ENCODE measurements around the gene ACER3. TPM values are rescaled to one million over a fixed set of nuclear protein-coding genes. Genes with fewer than 3 reads are reported as not detected.

ACER3 gene
- total RNA-seq, 6 donors from 2014 or later = 10.5 to 46.7 (median 17.1) TPM

DNA sequence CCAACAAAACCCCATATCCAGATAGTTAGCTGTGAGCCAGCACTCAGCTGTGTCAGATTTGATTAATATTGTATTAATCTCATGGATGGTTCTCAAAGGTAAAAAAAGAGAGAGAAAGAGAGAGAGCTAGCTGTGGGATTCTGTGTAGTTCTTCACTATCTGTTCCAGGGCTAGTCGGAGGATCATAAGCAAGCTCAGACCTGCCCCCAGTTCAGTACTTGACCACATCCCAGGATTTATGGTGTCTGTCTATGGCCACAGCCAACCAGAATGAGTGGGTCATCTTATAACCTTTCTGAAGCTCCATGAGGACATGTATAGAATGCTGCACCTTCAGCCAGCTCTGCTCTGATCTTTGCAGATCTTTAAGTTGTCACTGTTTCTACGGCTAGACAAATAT is 160.0 kb downstream of the ACER3 start:
- ATAC-seq (ENCODE audit: low FRiP score in 2 of 2) = no peak
- Histone ChIP-seq H3K9me3 (no peaks in the 10 kb centered on the region), H3K36me3 (peaks cover 0 to 41% (median 6%) of the 10 kb centered on the region in 4 donors), H3K4me3 (no peak overlapping the region), H3K27ac (no peak overlapping the region), H3K27me3 (no peaks in the 10 kb centered on the region), H3K4me1 (peaks cover 0 to 6% (median 3%) of the 10 kb centered on the region in 4 donors)
- WGBS, 2 donors = 95 to 97% methylated on average over 2 of the region's 2 CpGs
- no peak for TF ChIP-seq EP300 (IDR thresholded peaks at IDR 0.05)
- TF ChIP-seq POLR2AphosphoS5 (IDR thresholded peaks at IDR 0.05) = no peak
- TF ChIP-seq POLR2A (IDR thresholded peaks at IDR 0.05) = no peak
- TF ChIP-seq, protein P1, sequence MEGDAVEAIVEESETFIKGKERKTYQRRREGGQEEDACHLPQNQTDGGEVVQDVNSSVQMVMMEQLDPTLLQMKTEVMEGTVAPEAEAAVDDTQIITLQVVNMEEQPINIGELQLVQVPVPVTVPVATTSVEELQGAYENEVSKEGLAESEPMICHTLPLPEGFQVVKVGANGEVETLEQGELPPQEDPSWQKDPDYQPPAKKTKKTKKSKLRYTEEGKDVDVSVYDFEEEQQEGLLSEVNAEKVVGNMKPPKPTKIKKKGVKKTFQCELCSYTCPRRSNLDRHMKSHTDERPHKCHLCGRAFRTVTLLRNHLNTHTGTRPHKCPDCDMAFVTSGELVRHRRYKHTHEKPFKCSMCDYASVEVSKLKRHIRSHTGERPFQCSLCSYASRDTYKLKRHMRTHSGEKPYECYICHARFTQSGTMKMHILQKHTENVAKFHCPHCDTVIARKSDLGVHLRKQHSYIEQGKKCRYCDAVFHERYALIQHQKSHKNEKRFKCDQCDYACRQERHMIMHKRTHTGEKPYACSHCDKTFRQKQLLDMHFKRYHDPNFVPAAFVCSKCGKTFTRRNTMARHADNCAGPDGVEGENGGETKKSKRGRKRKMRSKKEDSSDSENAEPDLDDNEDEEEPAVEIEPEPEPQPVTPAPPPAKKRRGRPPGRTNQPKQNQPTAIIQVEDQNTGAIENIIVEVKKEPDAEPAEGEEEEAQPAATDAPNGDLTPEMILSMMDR (IDR thresholded peaks at IDR 0.05) = no peak
- DNase-seq = no peak

DNA sequence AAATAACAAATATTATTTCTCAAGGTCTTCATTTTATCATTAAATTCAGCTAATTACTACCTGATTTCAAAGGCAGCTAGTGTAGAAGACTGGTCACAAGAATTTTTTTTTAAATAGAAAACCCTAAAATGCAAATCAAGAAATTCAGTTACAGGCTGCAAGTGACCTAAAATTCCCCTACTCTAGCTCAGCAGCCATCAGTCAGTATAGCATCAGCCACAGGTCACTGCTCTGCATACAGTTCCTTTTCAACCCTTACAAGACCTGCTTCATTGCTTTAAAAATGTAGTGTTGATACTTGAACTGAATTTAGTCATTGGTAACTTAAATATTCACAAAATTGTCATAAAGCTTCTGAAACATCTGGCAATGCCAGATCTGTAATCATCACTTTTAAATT is 164.0 kb downstream of the ACER3 start:
- Histone ChIP-seq H3K4me3 (no peak overlapping the region), H3K27ac (no peak overlapping the region), H3K9me3 (no peaks in the 10 kb centered on the region), H3K36me3 (peaks cover 0 to 20% (median 6%) of the 10 kb centered on the region in 4 donors), H3K27me3 (no peaks in the 10 kb centered on the region), H3K4me1 (peaks cover 0 to 6% (median 6%) of the 10 kb centered on the region in 4 donors)
- TF ChIP-seq EP300 (IDR thresholded peaks at IDR 0.05) = no peak
- no peak for TF ChIP-seq POLR2AphosphoS5 (IDR thresholded peaks at IDR 0.05)
- TF ChIP-seq, protein P1 (IDR thresholded peaks at IDR 0.05) = no peak
- TF ChIP-seq POLR2A (IDR thresholded peaks at IDR 0.05) = no peak
- ATAC-seq (ENCODE audit: low FRiP score in 2 of 2) (no peak), DNase-seq (no peak)

DNA sequence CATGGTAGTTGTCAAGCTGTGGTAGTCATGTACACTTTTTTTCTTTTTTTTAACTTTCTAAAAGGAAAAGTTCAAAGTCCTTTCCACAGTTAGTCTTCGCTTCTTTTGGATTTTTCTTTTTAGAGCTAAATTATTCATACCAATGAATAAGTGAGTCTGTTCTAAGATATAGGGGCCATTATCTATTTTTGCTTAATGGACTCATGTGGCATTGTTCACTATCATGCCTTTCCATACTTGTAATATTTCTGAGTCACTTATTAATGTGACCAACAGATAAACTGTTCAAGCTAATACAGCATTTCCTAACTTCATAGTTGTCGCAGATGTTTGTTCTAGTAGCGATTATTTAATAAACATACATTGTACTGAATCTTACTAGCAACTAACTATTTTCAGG is 165.5 kb downstream of the ACER3 start:
- H3K4me1 ChIP-seq = peaks cover 0 to 6% (median 0%) of the 10 kb centered on the region in 4 donors
- WGBS, 2 donors = 91 to 93% methylated on average over 3 of the region's 3 CpGs

DNA sequence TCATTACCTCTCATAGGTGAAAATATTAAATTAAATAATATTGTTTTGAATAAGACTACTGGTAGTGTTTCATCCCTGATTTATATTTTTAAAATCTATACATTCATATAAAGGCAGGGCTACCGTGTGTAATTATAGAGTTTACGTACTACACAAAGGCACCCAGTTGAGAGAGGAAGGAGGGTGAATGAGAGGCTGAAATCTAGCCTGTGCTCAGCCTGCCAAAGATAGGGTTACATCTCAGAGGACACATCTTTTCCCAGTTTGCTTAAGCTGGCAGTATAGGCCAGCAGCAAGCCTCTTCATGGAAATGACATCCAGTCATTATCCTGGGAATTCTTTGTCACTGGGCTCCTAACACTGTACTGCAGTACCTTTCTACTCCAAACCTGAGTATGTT is 166.0 kb downstream of the ACER3 start:
- Histone ChIP-seq H3K4me3 (no peak overlapping the region), H3K27ac (no peak overlapping the region), H3K36me3 (peaks cover 0 to 8% (median 2%) of the 10 kb centered on the region in 4 donors), H3K9me3 (no peaks in the 10 kb centered on the region), H3K4me1 (peaks cover 0 to 6% (median 0%) of the 10 kb centered on the region in 4 donors), H3K27me3 (no peaks in the 10 kb centered on the region)
- DNase-seq (no peak), ATAC-seq (ENCODE audit: low FRiP score in 2 of 2) (no peak)
- WGBS, 2 donors = 86 to 88% methylated on average over 2 of the region's 2 CpGs
- TF ChIP-seq POLR2A (IDR thresholded peaks at IDR 0.05) (no peak), POLR2AphosphoS5 (IDR thresholded peaks at IDR 0.05) (no peak), EP300 (IDR thresholded peaks at IDR 0.05) (no peak)
- TF ChIP-seq, protein P1 (IDR thresholded peaks at IDR 0.05) = no peak

More for the DNA sequence above, 165.5 kb downstream of the ACER3 start:
- DNase-seq = no peak
- no peaks in the 10 kb centered on the region for H3K27me3 ChIP-seq
- H3K27ac ChIP-seq = no peak overlapping the region
- peaks cover 0 to 12% (median 3%) of the 10 kb centered on the region in 4 donors for H3K36me3 ChIP-seq
- H3K4me3 ChIP-seq = no peak overlapping the region
- ATAC-seq (ENCODE audit: low FRiP score in 2 of 2) = no peak
- no peaks in the 10 kb centered on the region for H3K9me3 ChIP-seq
- no peak for TF ChIP-seq EP300 (IDR thresholded peaks at IDR 0.05)
- TF ChIP-seq, protein P1 (IDR thresholded peaks at IDR 0.05) = no peak

DNA sequence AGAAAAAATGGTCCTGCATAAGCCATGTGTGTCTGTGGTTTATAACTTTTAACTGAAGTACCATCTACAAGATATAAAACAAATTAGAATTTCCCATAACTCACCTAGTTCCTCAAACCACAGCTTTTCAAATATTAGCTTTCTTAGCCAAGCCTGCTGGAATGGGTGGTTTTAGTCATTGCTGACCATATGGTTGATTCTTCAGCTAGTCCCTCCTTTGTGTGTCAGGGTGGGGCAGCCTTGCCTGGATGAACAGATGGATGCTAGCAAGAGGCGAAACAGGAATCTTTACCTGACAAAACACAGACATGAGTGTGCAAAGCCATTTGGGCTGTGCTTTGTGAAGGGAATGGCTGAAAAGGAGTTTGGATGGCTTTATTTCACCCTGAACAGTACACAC is 166.6 kb downstream of the ACER3 start:
- no peak overlapping the region for H3K4me3 ChIP-seq
- no peak for TF ChIP-seq POLR2A (IDR thresholded peaks at IDR 0.05)
- no peak for TF ChIP-seq POLR2AphosphoS5 (IDR thresholded peaks at IDR 0.05)
- TF ChIP-seq, protein P1 (IDR thresholded peaks at IDR 0.05) = no peak
- TF ChIP-seq EP300 (IDR thresholded peaks at IDR 0.05) = no peak
- DNase-seq (no peak), ATAC-seq (ENCODE audit: low FRiP score in 2 of 2) (no peak)
- H3K27ac ChIP-seq = no peak overlapping the region
- no peaks in the 10 kb centered on the region for H3K9me3 ChIP-seq
- peaks cover 0 to 6% (median 0%) of the 10 kb centered on the region in 4 donors for H3K4me1 ChIP-seq
- 85% methylated on average over 1 of the region's 1 CpG; no CpG with 5 or more reads in 1 of the 2 donors for WGBS, 2 donors
- H3K27me3 ChIP-seq = no peaks in the 10 kb centered on the region
- H3K36me3 ChIP-seq = peaks cover 0 to 2% (median under 1%) of the 10 kb centered on the region in 4 donors

All from upper lobe of left lung (tissue), 6 donors.